ENCODE data around the gene TSPAN17. TPM values are rescaled to one million over a fixed set of nuclear protein-coding genes. Genes with fewer than 3 reads are reported as not detected.
A peak's percentile ranks its signal among the peaks of the same experiment; 100 is the strongest.

The TSPAN17 gene
- total and polyA plus RNA-seq, 9 of the 15 experiments (the other 6 are each of a cell fraction or from before 2014, with no cell fraction given), result 0.73 to 58.3 (median 34.5) TPM

DNA sequence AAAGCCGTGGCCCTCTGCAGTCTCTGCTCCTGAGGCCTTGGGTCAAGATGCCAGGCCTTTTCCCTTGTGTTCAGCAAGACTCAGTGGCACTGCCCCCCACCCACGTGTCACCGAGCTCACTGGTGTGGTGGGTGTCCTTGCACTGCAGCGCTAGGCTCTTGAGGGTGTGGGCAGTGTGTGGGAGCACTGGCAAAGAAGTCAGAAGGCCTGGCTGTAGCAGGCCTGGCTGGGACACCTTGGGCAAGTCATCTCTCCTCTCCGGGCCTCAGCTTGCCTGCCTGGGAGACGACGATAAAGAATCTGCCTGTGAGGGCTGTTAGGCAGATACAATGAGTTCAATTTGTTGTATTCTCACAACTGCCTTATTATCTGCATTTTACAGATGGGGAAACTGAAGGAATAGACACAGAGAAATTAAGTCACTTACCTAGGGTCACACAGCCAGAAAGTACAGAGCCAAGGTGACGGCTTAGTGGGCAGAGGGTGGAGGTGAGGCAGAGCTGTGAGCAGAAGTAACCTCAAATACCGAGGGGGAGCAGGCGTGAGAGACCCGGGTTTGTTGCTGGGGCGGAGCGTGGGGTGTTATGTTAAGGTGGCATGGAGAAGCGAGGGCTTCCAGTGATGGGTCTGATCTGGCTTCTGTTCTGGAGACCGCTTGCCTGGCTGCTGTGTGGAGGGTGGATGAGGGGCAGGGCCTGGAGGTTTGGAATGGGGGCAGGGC, 1.4 kb downstream of the TSPAN17 start (continued):
- TF ChIP-seq REST (IDR thresholded peaks at IDR 0.05; ENCODE audit: borderline replicate concordance), result no peak
- no peak for TF ChIP-seq REST (CRISPR knock-in tag; IDR thresholded peaks at IDR 0.05; ENCODE audit: low read depth)
- TF ChIP-seq MNT (conservative IDR thresholded peaks at IDR 0.05), result peak in 1 of 2 experiments; percentile 49; a peak in 2 of 4 replicates
- TF ChIP-seq PURB (CRISPR knock-in tag; IDR thresholded peaks at IDR 0.05; ENCODE audit: low read depth), result no peak
- no peak for TF ChIP-seq ZNF512 (tag; IDR thresholded peaks at IDR 0.05)
- TF ChIP-seq ZNF146 (CRISPR knock-in tag; IDR thresholded peaks at IDR 0.05; ENCODE audit: unreplicated experiment), result no peak
- no peak for TF ChIP-seq ZEB2 (IDR thresholded peaks at IDR 0.05)
- no peak for TF ChIP-seq ELK3 (CRISPR knock-in tag; IDR thresholded peaks at IDR 0.05)
- no peak; the same call in 1 of the 2 replicates for TF ChIP-seq ADNP (tag; IDR thresholded peaks at IDR 0.05)
- 0 out of 4 replicates have a peak, but pooled peaks of 1 of the 2 experiments have one; percentile 25 for TF ChIP-seq FOXA3 (CRISPR knock-in tag; conservative IDR thresholded peaks at IDR 0.05 in 1 of 2, IDR thresholded peaks at IDR 0.05 in 1 of 2)
- TF ChIP-seq TBL1XR1 (IDR thresholded peaks at IDR 0.05; ENCODE audit: low read length in 2 of 2), result peak; percentile 70; a peak in 2 of 4 replicates
- TF ChIP-seq SIX5 (IDR thresholded peaks at IDR 0.05; ENCODE audit: borderline replicate concordance in 1 of 2, insufficient read depth in 1 of 2, low read depth in 1 of 2, low read length in 2 of 2), result no peak
- TF ChIP-seq GTF2A2 (tag; IDR thresholded peaks at IDR 0.05), result no peak
- TF ChIP-seq ETV5 (CRISPR knock-in tag; IDR thresholded peaks at IDR 0.05; ENCODE audit: low read depth), result no peak
- peak; percentile 51 for TF ChIP-seq BRD9 (IDR thresholded peaks at IDR 0.05; ENCODE audit: low read depth, partially characterized antibody)
